RWPE2 (cell line): ENCODE data around the gene PCID2.

Source experiments
- ATAC-seq: fragments of 200-7000 bp; cut with Tn5 transposase; 3 replicates; pipeline ENCODE4 v1.9.1; 2021; ENCODE audit warnings: low read depth
- DNase-seq: peaks from one replicate; pipeline ENCODE4 v3.0.0-alpha.2; 2020; ENCODE audit warnings: low spot score
- H3K27ac ChIP-seq: fragments of 450-650 bp; 2 replicates; pipeline ENCODE4 v1.5.1; 2017; ENCODE audit warnings: mild to moderate bottlenecking; ENCODE audit not compliant: poor library complexity, severe bottlenecking
- H3K27me3 ChIP-seq: fragments of 250-450 bp; sonication (Bioruptor Pico); 2 replicates; pipeline ENCODE4 v1.5.1; 2021; ENCODE audit warnings: mild to moderate bottlenecking, moderate library complexity; ENCODE audit not compliant: insufficient read depth, poor library complexity, severe bottlenecking
- H3K36me3 ChIP-seq: fragments of 250-450 bp; sonication (Bioruptor Pico); 2 replicates; pipeline ENCODE4 v1.5.1; 2020; ENCODE audit warnings: low read depth, mild to moderate bottlenecking, moderate library complexity
- H3K4me1 ChIP-seq: fragments of 250-450 bp; sonication (Bioruptor Pico); 2 replicates; pipeline ENCODE4 v1.5.1; 2021; ENCODE audit warnings: mild to moderate bottlenecking, moderate library complexity; ENCODE audit not compliant: insufficient read depth, poor library complexity, severe bottlenecking
- H3K4me3 ChIP-seq: fragments of 250-450 bp; sonication (Bioruptor Pico); 2 replicates; pipeline ENCODE4 v1.5.1; 2021; ENCODE audit warnings: mild to moderate bottlenecking, moderate library complexity; ENCODE audit not compliant: severe bottlenecking
- H3K9me3 ChIP-seq: fragments of 250-450 bp; sonication (Bioruptor Pico); 2 replicates; pipeline ENCODE4 v1.5.1; 2021; ENCODE audit warnings: mild to moderate bottlenecking, moderate library complexity; ENCODE audit not compliant: severe bottlenecking
- CTCF ChIP-seq: fragments of 450-650 bp; IDR thresholded peaks from one replicate; pipeline ENCODE4 v1.5.1; 2017; ENCODE audit warnings: mild to moderate bottlenecking, moderate library complexity; ENCODE audit not compliant: poor library complexity, severe bottlenecking

Gene PCID2

GRCh38 chr13:113171250-113172125 lies 37.0 kb downstream of the PCID2 start:
- ATAC-seq (no peak), DNase-seq (no peak)
- H3K27me3 ChIP-seq: no peaks in the 10 kb centered on the region
- H3K36me3 ChIP-seq: peaks cover 19% of the 10 kb centered on the region
- H3K27ac ChIP-seq: no peak overlapping the region
- no peaks in the 10 kb centered on the region for H3K4me1 ChIP-seq
- no peak overlapping the region for H3K4me3 ChIP-seq
- no peaks in the 10 kb centered on the region for H3K9me3 ChIP-seq
- TF ChIP-seq CTCF: no peak

- no peak for TF ChIP-seq CTCF
- H3K4me3 ChIP-seq: no peak overlapping the region
- H3K9me3 ChIP-seq: no peaks in the 10 kb centered on the region
- H3K36me3 ChIP-seq: peaks cover 12% of the 10 kb centered on the region
- H3K27me3 ChIP-seq: no peaks in the 10 kb centered on the region
- no peaks in the 10 kb centered on the region for H3K4me1 ChIP-seq
- DNase-seq (no peak), ATAC-seq (no peak)
- no peak overlapping the region for H3K27ac ChIP-seq
These were observed 38.0 kb downstream of the PCID2 start for GRCh38 chr13:113170511-113170910.

DNA sequence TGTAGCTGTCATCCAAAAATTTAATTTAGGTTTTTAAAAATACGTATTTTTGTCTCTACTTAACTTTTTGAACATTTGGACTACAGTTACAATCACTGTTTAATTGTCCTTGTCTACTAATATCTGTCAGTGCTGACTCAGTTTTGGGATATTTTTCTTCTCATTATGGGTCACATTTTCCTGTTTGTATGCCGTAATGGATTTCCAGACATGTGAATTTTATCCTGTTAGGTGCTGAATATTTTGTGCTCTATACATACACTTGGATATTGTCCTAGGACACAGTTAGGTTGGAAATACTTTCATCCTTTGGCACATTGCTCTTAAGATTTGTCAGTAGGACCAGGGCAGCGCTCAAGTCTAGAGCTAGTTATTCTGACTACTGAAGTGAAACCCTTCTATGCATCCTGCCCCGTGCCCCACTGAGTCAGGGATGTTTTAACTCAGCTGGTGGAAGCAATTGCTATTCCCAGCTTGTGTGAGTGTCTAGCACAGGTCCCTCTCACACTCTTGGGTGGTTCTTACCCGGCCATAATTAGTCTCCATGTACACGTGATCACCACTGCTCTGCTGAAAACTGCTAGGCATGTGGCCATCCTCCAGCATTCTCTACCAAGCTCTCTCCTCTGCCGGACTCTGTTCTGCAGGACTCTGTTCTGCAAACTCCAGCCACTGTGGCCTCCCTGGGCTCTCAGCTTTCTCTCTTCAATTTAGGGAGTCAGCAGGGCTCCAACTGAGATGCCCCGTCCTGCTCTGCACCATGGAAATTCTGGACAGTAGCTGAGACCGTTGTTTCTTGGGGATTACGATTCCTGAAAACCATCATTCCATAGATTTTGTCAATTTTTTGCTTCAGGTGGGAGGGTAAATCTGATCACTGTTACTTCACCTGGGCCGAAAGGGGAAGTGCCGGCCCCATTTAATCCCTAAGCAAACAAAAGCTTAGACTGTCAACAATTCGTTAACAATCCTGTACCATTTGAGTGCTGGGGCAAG lies 38.9 kb downstream of the PCID2 start:
- DNase-seq (no peak), ATAC-seq (0 out of 3 replicates have a peak, but pooled peaks have one; percentile 35)
- Histone ChIP-seq H3K9me3 (no peaks in the 10 kb centered on the region), H3K27me3 (no peaks in the 10 kb centered on the region), H3K4me1 (no peaks in the 10 kb centered on the region), H3K4me3 (no peak overlapping the region), H3K36me3 (peaks cover 3% of the 10 kb centered on the region; the same call in 1 of the 2 replicates), H3K27ac (no peak overlapping the region)
- no peak for TF ChIP-seq CTCF

GRCh38 chr13:113168211-113168610 lies 40.3 kb downstream of the PCID2 start:
- no peak for TF ChIP-seq CTCF
- Histone ChIP-seq H3K4me1 (no peaks in the 10 kb centered on the region), H3K4me3 (no peak overlapping the region), H3K9me3 (no peaks in the 10 kb centered on the region), H3K36me3 (no peaks in the 10 kb centered on the region), H3K27me3 (peaks cover 7% of the 10 kb centered on the region), H3K27ac (no peak overlapping the region)
- DNase-seq: no peak
- ATAC-seq: no peak
